CD4-positive, alpha-beta T cell (primary cell): ENCODE results near the gene DLG1. TPM values are rescaled to one million over a fixed set of nuclear protein-coding genes. Genes with fewer than 3 reads are reported as not detected.

Experiments
- ATAC-seq: fragments of 200-7000 bp; cut with Tn5 transposase; one replicate; pipeline ENCODE4 v1.10.0; 2022; ENCODE audit warnings: mild to moderate bottlenecking; ENCODE audit not compliant: poor library complexity
- CTCF ChIA-PET: fragments of 350-600 bp; sonication (Branson Sonifier 250); formaldehyde crosslinking; loops from one replicate; lab custom pipeline; 2021; ENCODE audit warnings: antibody characterized with exemption, inconsistent platforms; lab: Charles Lee
- POLR2A ChIA-PET: fragments of 350-600 bp; sonication (Branson Sonifier 250); formaldehyde crosslinking; loops from one replicate; lab custom pipeline; 2021; ENCODE audit warnings: antibody characterized with exemption, inconsistent platforms; lab: Charles Lee
- DNase-seq, 14 experiments: peaks; one replicate each; pipeline ENCODE4 v3.0.0-alpha.2; 2013 to 2020; ENCODE audit warnings: mixed read lengths in 2 of 14
- H3K27ac ChIP-seq, 2 donors: one replicate each; pipeline versions ENCODE4 v1.5.1 to v1.7.0; 2013; ENCODE audit warnings: low read length in 2 of 2, low read depth in 1 of 2, mild to moderate bottlenecking in 1 of 2
- H3K27me3 ChIP-seq, 2 experiments: 1 replicate in 1 of 2; 2 replicates in 1 of 2; pipeline versions ENCODE4 v1.6.1 to v1.7.0; 2013; ENCODE audit warnings: low read length in 2 of 2, control low read depth in 1 of 2, mild to moderate bottlenecking in 1 of 2, moderate library complexity in 1 of 2; ENCODE audit not compliant: insufficient read depth in 2 of 2, control insufficient read depth in 1 of 2
- H3K36me3 ChIP-seq: one replicate; pipeline ENCODE4 v1.6.1; 2013; ENCODE audit warnings: low read length, control low read depth; ENCODE audit not compliant: insufficient read depth
- H3K4me1 ChIP-seq: one replicate; pipeline ENCODE4 v1.6.1; 2013; ENCODE audit warnings: low read length, control low read depth; ENCODE audit not compliant: insufficient read depth
- H3K4me3 ChIP-seq: one replicate; pipeline ENCODE4 v1.5.1; 2013; ENCODE audit warnings: mild to moderate bottlenecking, low read length, moderate library complexity
- H3K9me3 ChIP-seq, 2 experiments: 1 replicate in 1 of 2; 2 replicates in 1 of 2; pipeline versions ENCODE4 v1.6.1 to v1.7.0; 2013; ENCODE audit warnings: low read length in 2 of 2, mild to moderate bottlenecking in 2 of 2, control low read depth in 1 of 2, moderate library complexity in 1 of 2; ENCODE audit not compliant: control insufficient read depth in 1 of 2, insufficient read depth in 1 of 2
- H3K27ac Mint-ChIP-seq: one replicate; pipeline ENCODE4 v1.8.0; 2020; ENCODE audit warnings: mixed read lengths
- H3K27me3 Mint-ChIP-seq: one replicate; pipeline ENCODE4 v1.8.0; 2021; ENCODE audit warnings: mixed read lengths
- H3K36me3 Mint-ChIP-seq: one replicate; pipeline ENCODE4 v1.8.0; 2021; ENCODE audit warnings: low read depth, mixed read lengths
- H3K4me1 Mint-ChIP-seq: one replicate; pipeline ENCODE4 v1.8.0; 2021; ENCODE audit warnings: low read depth, mixed read lengths
- H3K4me3 Mint-ChIP-seq: one replicate; pipeline ENCODE4 v1.8.0; 2020; ENCODE audit warnings: mild to moderate bottlenecking, mixed read lengths
- H3K9me3 Mint-ChIP-seq: one replicate; pipeline ENCODE4 v1.8.0; 2020; ENCODE audit warnings: mixed read lengths
- CTCF ChIP-seq: fragments of 200-600 bp; IDR thresholded peaks from one replicate; pipeline ENCODE4 v1.8.0; 2022; ENCODE audit warnings: antibody characterized with exemption, mild to moderate bottlenecking
- intact Hi-C, 2 experiments: fragments of 100-400 bp; cut with DNase I in 1 of 2; cut with micrococcal nuclease in 1 of 2; formaldehyde crosslinking; loops; one replicate each; pipeline versions ENCODE4 v1.15.1 to v1.9.0; 2023 to 2025; cut with DNase I, micrococcal nuclease
- total RNA-seq, 174 experiments: library from RNA in 2 of 174; stranded (reverse) in 2 of 174; gene quantifications; one replicate each; pipeline ENCODE4 v1.2.3 and lab custom pipeline; 2021 to 2026

The DLG1 gene
- total RNA-seq, 2 experiments from 2014 or later: 86.8 to 91.8 TPM

GRCh38 chr3:197125636-197126035 is 172.8 kb downstream of the DLG1 start:
- Histone ChIP-seq H3K4me1 (no peaks in the 10 kb centered on the region), H3K27me3 (no peaks in the 10 kb centered on the region), H3K9me3 (no peaks in the 10 kb centered on the region), H3K27ac (no peak overlapping the region), H3K4me3 (no peak overlapping the region), H3K36me3 (peaks cover 15% of the 10 kb centered on the region)
- Mint-ChIP-seq H3K4me1 (no peaks in the 10 kb centered on the region), H3K9me3 (no peaks in the 10 kb centered on the region), H3K36me3 (peaks cover 57% of the 10 kb centered on the region), H3K4me3 (no peak overlapping the region), H3K27ac (no peak overlapping the region), H3K27me3 (no peaks in the 10 kb centered on the region)
- intact Hi-C loops: no loop called here
- no peak for ATAC-seq
- peak in 1 of 14 experiments; percentile 10 for DNase-seq
- no peak for TF ChIP-seq CTCF
- POLR2A ChIA-PET: no interaction called here
- CTCF ChIA-PET: no interaction called here

- no peak for ATAC-seq
- ChIA-PET POLR2A (no interaction called here), CTCF (no interaction called here)
- intact Hi-C loops: no loop called here
- Mint-ChIP-seq H3K27me3 (no peaks in the 10 kb centered on the region), H3K4me1 (no peaks in the 10 kb centered on the region), H3K9me3 (no peaks in the 10 kb centered on the region), H3K36me3 (peaks cover 61% of the 10 kb centered on the region), H3K27ac (no peak overlapping the region), H3K4me3 (no peak overlapping the region)
- no peak for DNase-seq
- H3K4me1 ChIP-seq: no peaks in the 10 kb centered on the region
- H3K27ac ChIP-seq: no peak overlapping the region
- no peak for TF ChIP-seq CTCF
- H3K9me3 ChIP-seq: no peaks in the 10 kb centered on the region
- H3K36me3 ChIP-seq: peaks cover 11% of the 10 kb centered on the region
- H3K27me3 ChIP-seq: no peaks in the 10 kb centered on the region
- no peak overlapping the region for H3K4me3 ChIP-seq
Measured at GRCh38 chr3:197124713-197125112, 173.7 kb downstream of the DLG1 start.

GRCh38 chr3:197122394-197122793 is 176.0 kb downstream of the DLG1 start:
- no peak overlapping the region for H3K4me3 ChIP-seq
- DNase-seq (no peak), ATAC-seq (no peak)
- H3K4me1 ChIP-seq: no peaks in the 10 kb centered on the region
- H3K36me3 ChIP-seq: peaks cover 4% of the 10 kb centered on the region
- Mint-ChIP-seq H3K36me3 (peaks cover 48% of the 10 kb centered on the region), H3K4me3 (no peak overlapping the region), H3K27ac (no peak overlapping the region), H3K27me3 (no peaks in the 10 kb centered on the region), H3K9me3 (no peaks in the 10 kb centered on the region), H3K4me1 (no peaks in the 10 kb centered on the region)
- ChIA-PET CTCF (no interaction called here), POLR2A (no interaction called here)
- H3K27ac ChIP-seq: no peak overlapping the region
- H3K9me3 ChIP-seq: no peaks in the 10 kb centered on the region
- TF ChIP-seq CTCF: no peak
- intact Hi-C loops: no loop called here
- no peaks in the 10 kb centered on the region for H3K27me3 ChIP-seq
